Stimulated activated CD8-positive, alpha-beta memory T cell treated with anti-CD3 and anti-CD28 coated beads, Interleukin-7, amount 100 ng/mL, for 48 hours (primary cell): ENCODE data around the gene FARS2.

Experiments used
- DNase-seq, 2 donors: peaks; one replicate each; pipeline ENCODE4 v3.0.0-alpha.2; 2020; ENCODE audit warnings: low read depth in 1 of 2; ENCODE audit errors: extremely low read depth in 1 of 2

Gene FARS2

GRCh38 chr6:5260661-5261544 lies at the start of gene FARS2, which contains the start of gene LYRM4:
TSS of gene FARS2 (plus strand) at chr6:5261513.
TSS of gene LYRM4 (minus strand) at chr6:5260950. CDS start at chr6:5260733, 217 bp downstream.
- peak; percentile 73 for DNase-seq

DNA sequence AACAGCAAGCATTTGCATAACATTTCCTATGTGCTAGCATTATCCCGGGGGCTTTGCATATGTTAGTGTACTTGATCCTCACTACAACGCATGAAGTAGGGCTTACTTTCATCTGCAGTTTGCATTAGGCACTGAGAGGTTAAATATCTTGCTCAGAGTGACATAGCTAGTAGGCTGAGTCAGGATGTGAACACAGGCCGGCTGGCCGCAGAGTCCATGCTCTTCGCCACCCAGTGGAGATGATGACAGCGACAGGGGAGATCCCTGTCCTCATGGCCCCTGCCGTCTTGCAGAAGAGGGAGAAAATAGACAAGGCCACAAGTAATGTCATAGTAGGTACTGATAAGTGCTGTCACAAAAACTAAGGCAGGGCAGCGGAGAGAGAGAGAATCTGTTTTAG lies 47.5 kb upstream of the FARS2 start:
- no peak for DNase-seq

DNA sequence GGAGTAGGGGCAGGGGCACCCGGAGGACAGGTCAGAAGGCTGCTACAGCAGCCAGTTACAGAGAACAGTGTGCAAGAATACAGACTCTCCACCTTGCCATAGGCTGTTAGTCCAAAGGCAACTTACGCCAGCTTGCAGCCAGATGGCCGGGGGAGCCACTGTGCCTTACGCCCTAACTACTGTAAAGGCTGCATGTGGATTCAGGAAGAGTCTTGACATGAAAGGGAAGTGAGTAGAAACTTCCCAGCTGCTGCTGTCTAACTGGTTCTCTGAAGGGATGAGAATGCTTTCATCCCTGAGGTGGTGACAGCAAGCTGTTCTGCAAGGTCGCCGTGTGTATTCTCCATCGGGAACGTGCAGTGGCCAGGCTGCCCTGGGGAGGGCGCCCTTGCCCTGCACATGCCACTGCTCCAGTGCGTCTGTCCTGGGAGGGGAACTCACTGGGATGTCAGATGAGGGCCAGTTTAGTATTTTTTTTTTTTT lies 46.7 kb upstream of the FARS2 start:
- DNase-seq, result no peak

GRCh38 chr6:5215159-5215558 lies 46.2 kb upstream of the FARS2 start:
- no peak for DNase-seq

DNA sequence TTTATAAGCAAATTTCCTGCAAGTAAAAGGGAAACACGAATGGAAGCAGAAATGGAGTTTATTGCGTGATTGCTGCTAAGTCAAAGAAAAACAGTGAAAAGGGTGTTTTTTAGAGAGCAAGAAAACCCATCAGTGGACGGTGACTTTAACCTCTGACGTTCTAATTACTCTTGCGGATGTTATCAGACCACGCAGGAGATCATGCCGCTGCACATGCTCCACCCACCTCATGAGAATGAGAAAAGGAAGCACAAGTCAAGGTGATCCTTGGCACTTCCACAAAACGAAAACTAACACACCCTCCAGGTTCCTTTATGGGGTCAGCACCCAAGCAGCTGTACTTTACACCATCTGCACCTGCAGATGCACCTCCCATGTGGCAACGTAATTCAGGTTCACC lies 45.5 kb upstream of the FARS2 start:
- no peak for DNase-seq

- no peak for DNase-seq
Observed at GRCh38 chr6:5217356-5217755, 44.0 kb upstream of the FARS2 start.

- no peak for DNase-seq
Observed at GRCh38 chr6:5219011-5219691, 42.2 kb upstream of the FARS2 start.

DNA sequence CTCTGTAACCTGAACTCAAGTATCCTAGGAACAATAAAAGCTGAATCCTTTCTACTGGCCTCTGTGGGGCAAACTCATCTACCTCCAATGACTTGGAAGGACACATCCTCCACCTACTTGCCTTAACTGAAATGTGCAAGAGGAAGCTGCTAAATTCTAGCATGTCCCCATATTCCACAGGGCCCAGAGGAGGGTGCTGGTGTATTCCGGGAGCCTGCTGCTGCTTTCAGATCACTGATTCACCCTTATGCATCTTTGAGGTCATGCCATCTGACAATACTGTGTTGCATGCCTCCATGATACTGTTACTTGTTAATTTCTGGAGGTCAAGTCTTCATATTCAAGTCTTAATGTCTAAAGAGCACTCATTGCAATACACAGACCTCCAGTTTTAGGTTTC lies 40.9 kb upstream of the FARS2 start:
- no peak for DNase-seq

GRCh38 chr6:5223309-5223708 lies 38.0 kb upstream of the FARS2 start:
- no peak for DNase-seq

- no peak for DNase-seq
Observed at GRCh38 chr6:5229356-5229755, 32.0 kb upstream of the FARS2 start.

- DNase-seq, result no peak
Observed at GRCh38 chr6:5230081-5230480, 31.2 kb upstream of the FARS2 start.

- DNase-seq, result no peak
Observed at GRCh38 chr6:5231289-5231688, 30.0 kb upstream of the FARS2 start.

DNA sequence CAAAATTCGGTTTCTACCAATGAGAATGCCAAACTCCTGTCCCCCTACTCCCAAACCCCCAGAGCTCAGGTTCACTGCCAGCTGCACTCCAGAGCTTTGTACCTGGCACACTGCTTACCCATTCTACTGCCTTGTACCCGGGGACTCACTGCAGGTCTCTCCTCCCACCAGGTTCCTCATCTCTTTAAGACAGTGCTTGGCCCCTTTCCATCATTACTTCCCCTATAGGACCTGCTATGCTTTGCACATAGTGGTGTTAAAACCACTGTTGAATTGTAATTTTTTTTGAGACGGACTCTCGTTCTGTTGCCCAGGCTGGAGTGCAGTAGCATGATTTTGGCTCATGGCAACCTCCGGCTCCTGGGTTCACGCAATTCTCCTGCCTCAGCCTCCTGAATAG lies 26.4 kb upstream of the FARS2 start:
- DNase-seq, result no peak

GRCh38 chr6:5235830-5236229 lies 25.5 kb upstream of the FARS2 start:
- no peak for DNase-seq

- no peak for DNase-seq
Observed at GRCh38 chr6:5237805-5238204, 23.5 kb upstream of the FARS2 start.

- no peak for DNase-seq
Observed at GRCh38 chr6:5238336-5238735, 23.0 kb upstream of the FARS2 start.

- DNase-seq, result no peak
Observed at GRCh38 chr6:5241252-5241651, 20.1 kb upstream of the FARS2 start.

GRCh38 chr6:5243069-5243468 lies 18.2 kb upstream of the FARS2 start:
- DNase-seq, result no peak

- DNase-seq, result no peak
Observed at GRCh38 chr6:5246141-5247097, 14.9 kb upstream of the FARS2 start.

DNA sequence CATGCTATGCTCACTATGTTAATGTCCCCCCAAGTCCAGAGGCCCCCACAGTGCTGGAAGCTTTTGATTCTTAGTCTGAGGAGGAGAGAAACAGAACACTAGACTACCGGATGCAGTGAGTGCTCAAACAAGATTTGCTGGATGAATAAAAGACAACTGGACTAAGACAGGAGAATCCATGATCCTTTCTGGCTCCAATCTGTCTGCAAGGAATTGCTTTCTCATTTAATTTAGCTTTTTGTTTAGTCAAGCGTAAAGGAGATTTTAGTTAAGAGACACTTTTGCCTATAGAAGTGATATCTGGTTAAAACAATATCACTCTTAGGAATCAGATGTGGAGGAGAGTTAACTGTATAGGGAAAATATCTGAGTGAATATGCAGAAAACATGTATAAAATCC lies 14.1 kb upstream of the FARS2 start:
- DNase-seq, result no peak
